ENCODE measurements around the gene ASTN2. TPM values are rescaled to one million over a fixed set of nuclear protein-coding genes. Genes with fewer than 3 reads are reported as not detected.

Gene ASTN2
- total and polyA plus RNA-seq, 12 donors = 1.9 to 11.1 (median 4.0) TPM

GRCh38 chr9:117189121-117189520 is 225.7 kb downstream of the ASTN2 start:
- H3K4me3 ChIP-seq = no peak overlapping the region
- intact Hi-C loops (cut with DNase I) = no loop called here
- H3K27ac ChIP-seq = no peak overlapping the region
- DNase-seq (no peak), ATAC-seq (no peak)
- no peaks in the 10 kb centered on the region for H3K36me3 ChIP-seq
- TF ChIP-seq CTCF (IDR thresholded peaks at IDR 0.05) = no peak
- peaks cover 0 to 6% (median 0%) of the 10 kb centered on the region in 11 donors for H3K9me3 ChIP-seq
- H3K4me1 ChIP-seq = no peaks in the 10 kb centered on the region
- peaks cover 0 to 8% (median 0%) of the 10 kb centered on the region in 7 donors for H3K27me3 ChIP-seq
- 72% methylated on average over 3 of the region's 3 CpGs for WGBS, 2 donors

GRCh38 chr9:117188394-117188793 is 226.5 kb downstream of the ASTN2 start:
- intact Hi-C loops (cut with DNase I) = no loop called here

GRCh38 chr9:117187498-117187897 is 227.4 kb downstream of the ASTN2 start:
- ATAC-seq = no peak
- 67 to 71% methylated on average over 2 of the region's 2 CpGs for WGBS, 2 donors
- Histone ChIP-seq H3K9me3 (peaks cover 0 to 6% (median 0%) of the 10 kb centered on the region in 11 donors), H3K27me3 (peaks cover 0 to 10% (median 0%) of the 10 kb centered on the region in 7 donors), H3K27ac (no peak overlapping the region), H3K36me3 (no peaks in the 10 kb centered on the region), H3K4me1 (no peaks in the 10 kb centered on the region), H3K4me3 (no peak overlapping the region)
- intact Hi-C loops (cut with DNase I) = no loop called here
- DNase-seq = no peak
- no peak for TF ChIP-seq CTCF (IDR thresholded peaks at IDR 0.05)

More at GRCh38 chr9:117188394-117188793, 226.5 kb downstream of the ASTN2 start:
- Histone ChIP-seq H3K4me3 (no peak overlapping the region), H3K36me3 (no peaks in the 10 kb centered on the region), H3K4me1 (no peaks in the 10 kb centered on the region), H3K27ac (no peak overlapping the region), H3K27me3 (peaks cover 0 to 10% (median 0%) of the 10 kb centered on the region in 7 donors), H3K9me3 (peaks cover 0 to 6% (median 0%) of the 10 kb centered on the region in 11 donors)
- ATAC-seq = no peak
- TF ChIP-seq CTCF (IDR thresholded peaks at IDR 0.05) = no peak
- WGBS, 2 donors = 63 to 69% methylated on average over 3 of the region's 3 CpGs
- DNase-seq = no peak

GRCh38 chr9:117184173-117184572 is 230.7 kb downstream of the ASTN2 start:
- peaks cover 0 to 11% (median 0%) of the 10 kb centered on the region in 11 donors for H3K9me3 ChIP-seq
- no peak overlapping the region for H3K4me3 ChIP-seq
- H3K27me3 ChIP-seq = peaks cover 0 to 10% (median 0%) of the 10 kb centered on the region in 7 donors
- no peak for TF ChIP-seq CTCF (IDR thresholded peaks at IDR 0.05)
- intact Hi-C loops (cut with DNase I) = no loop called here
- no peaks in the 10 kb centered on the region for H3K4me1 ChIP-seq
- H3K36me3 ChIP-seq = no peaks in the 10 kb centered on the region
- no peak for ATAC-seq
- no peak overlapping the region for H3K27ac ChIP-seq
- WGBS, 2 donors = 27 to 30% methylated on average over 7 of the region's 7 CpGs
- no peak for DNase-seq
